MM.1S (cell line): ENCODE data around the gene CCDC83.

Source experiments
- DNase-seq: peaks from one replicate; pipeline ENCODE4 v3.0.0-alpha.2; 2015
- H2AFZ ChIP-seq: fragments of 300-600 bp; sonication (generic); 2 replicates; pipeline ENCODE4 v1.6.0; 2016; ENCODE audit warnings: antibody characterized with exemption, low read length
- H3F3A ChIP-seq: fragments of 300-600 bp; sonication (generic); 2 replicates; pipeline ENCODE4 v1.6.1; 2016; ENCODE audit warnings: mild to moderate bottlenecking, antibody characterized with exemption, low read length, moderate library complexity, mixed read lengths; ENCODE audit not compliant: insufficient read depth
- H3K27ac ChIP-seq: fragments of 300-600 bp; sonication (generic); 2 replicates; pipeline ENCODE4 v1.5.1; 2016; ENCODE audit warnings: mild to moderate bottlenecking, low read length
- H3K27me3 ChIP-seq: fragments of 300-600 bp; sonication (generic); replicated peaks from 2 replicates; pipeline ENCODE4 v1.6.0; 2016; ENCODE audit warnings: low read length; ENCODE audit not compliant: insufficient read depth
- H3K36me3 ChIP-seq: fragments of 300-600 bp; sonication (generic); replicated peaks from 2 replicates; pipeline ENCODE4 v1.6.1; 2016; ENCODE audit warnings: mild to moderate bottlenecking, low read length, mixed read lengths; ENCODE audit not compliant: insufficient read depth
- H3K4me1 ChIP-seq: fragments of 300-600 bp; sonication (generic); 2 replicates; pipeline ENCODE4 v1.6.1; 2016; ENCODE audit warnings: low read length, mixed read lengths
- H3K4me2 ChIP-seq: fragments of 300-600 bp; sonication (generic); 2 replicates; pipeline ENCODE4 v1.6.0; 2016; ENCODE audit warnings: low read depth, low read length
- H3K4me3 ChIP-seq: fragments of 300-600 bp; sonication (generic); 2 replicates; pipeline ENCODE4 v1.5.1; 2016; ENCODE audit warnings: low read length, mixed read lengths
- H3K79me2 ChIP-seq: fragments of 300-600 bp; sonication (generic); 2 replicates; pipeline ENCODE4 v1.6.1; 2016; ENCODE audit warnings: mixed run types, low read length, mixed read lengths
- H3K9ac ChIP-seq: fragments of 300-600 bp; sonication (generic); 2 replicates; pipeline ENCODE4 v1.6.1; 2016; ENCODE audit warnings: low read length, mixed read lengths
- H3K9me2 ChIP-seq: fragments of 300-600 bp; sonication (generic); replicated peaks from 2 replicates; pipeline ENCODE4 v1.6.1; 2016; ENCODE audit warnings: mild to moderate bottlenecking, low read length, mixed read lengths; ENCODE audit not compliant: insufficient read depth
- H3K9me3 ChIP-seq: fragments of 300-600 bp; sonication (generic); replicated peaks from 2 replicates; pipeline ENCODE4 v1.6.1; 2016; ENCODE audit warnings: mild to moderate bottlenecking, low read length, mixed read lengths; ENCODE audit not compliant: insufficient read depth
- H4K20me1 ChIP-seq: fragments of 300-600 bp; sonication (generic); 2 replicates; pipeline ENCODE4 v1.6.1; 2016; ENCODE audit warnings: mild to moderate bottlenecking, low read length, moderate library complexity, mixed read lengths; ENCODE audit not compliant: insufficient read depth
- CTCF ChIP-seq: fragments of 300-600 bp; sonication (generic); IDR thresholded peaks from 2 replicates; pipeline ENCODE4 v1.5.1; 2016; ENCODE audit warnings: antibody characterized with exemption, low read length, mixed read lengths
- EZH2 ChIP-seq: fragments of 300-600 bp; sonication (generic); optimal IDR thresholded peaks from 2 replicates; pipeline ENCODE3; 2017; ENCODE audit warnings: low read depth, mild to moderate bottlenecking, antibody characterized with exemption, low read length, mixed read lengths
- EZH2phosphoT487 ChIP-seq: fragments of 300-600 bp; sonication (generic); IDR thresholded peaks from 2 replicates; pipeline ENCODE4 v1.6.1; 2018; ENCODE audit warnings: antibody characterized with exemption, low read length

The CCDC83 gene

GRCh38 chr11:85855341-85855656, at the start of gene CCDC83:
Gene CCDC83, plus strand, starts transcription at chr11:85855383. Its CDS starts 9,741 bp downstream, at chr11:85865124.
- Histone ChIP-seq H3K79me2 (no peaks in the 10 kb centered on the region), H3K9ac (peak within 1 kb of the TSS; percentile 76), H3K9me3 (no peaks in the 10 kb centered on the region), H2AFZ (peak within 1 kb of the TSS; percentile 98), H3K4me1 (no peaks in the 10 kb centered on the region), H3K27ac (peak within 1 kb of the TSS; percentile 33; the same call in 1 of the 2 replicates), H3F3A (no peaks in the 10 kb centered on the region), H3K27me3 (no peaks in the 10 kb centered on the region), H3K4me2 (peak within 1 kb of the TSS; percentile 99), H3K9me2 (no peaks in the 10 kb centered on the region), H3K4me3 (peak within 1 kb of the TSS; percentile 86), H3K36me3 (no peaks in the 10 kb centered on the region), H4K20me1 (no peaks in the 10 kb centered on the region)
- TF ChIP-seq CTCF (no peak), EZH2 (no peak), EZH2phosphoT487 (no peak)
- no peak for DNase-seq

GRCh38 chr11:85805387-85805786, 49.8 kb upstream of the CCDC83 start:
- no peak overlapping the region for H3K4me3 ChIP-seq
- H3K27me3 ChIP-seq: no peaks in the 10 kb centered on the region
- peaks cover 11% of the 10 kb centered on the region; the same call in 1 of the 2 replicates for H3F3A ChIP-seq
- DNase-seq: no peak
- peaks cover 31% of the 10 kb centered on the region for H3K4me1 ChIP-seq
- TF ChIP-seq EZH2: no peak
- TF ChIP-seq EZH2phosphoT487: no peak
- no peak for TF ChIP-seq CTCF
- no peaks in the 10 kb centered on the region for H3K9me3 ChIP-seq
- no peak overlapping the region for H2AFZ ChIP-seq
- H3K9ac ChIP-seq: no peak overlapping the region
- no peak overlapping the region for H3K4me2 ChIP-seq
- no peaks in the 10 kb centered on the region for H3K36me3 ChIP-seq
- no peaks in the 10 kb centered on the region for H3K79me2 ChIP-seq
- H3K27ac ChIP-seq: no peak overlapping the region
- no peaks in the 10 kb centered on the region for H4K20me1 ChIP-seq
- no peaks in the 10 kb centered on the region for H3K9me2 ChIP-seq

GRCh38 chr11:85806016-85806415, 49.2 kb upstream of the CCDC83 start:
- no peak overlapping the region for H3K27ac ChIP-seq
- no peaks in the 10 kb centered on the region for H3K79me2 ChIP-seq
- H4K20me1 ChIP-seq: no peaks in the 10 kb centered on the region
- no peak for TF ChIP-seq EZH2phosphoT487
- TF ChIP-seq EZH2: no peak
- TF ChIP-seq CTCF: no peak
- H3K4me2 ChIP-seq: no peak overlapping the region
- no peak overlapping the region for H3K9ac ChIP-seq
- H3K9me3 ChIP-seq: no peaks in the 10 kb centered on the region
- no peaks in the 10 kb centered on the region for H3K36me3 ChIP-seq
- DNase-seq: no peak
- no peaks in the 10 kb centered on the region for H3K27me3 ChIP-seq
- H3K4me1 ChIP-seq: peaks cover 29% of the 10 kb centered on the region
- H3K4me3 ChIP-seq: no peak overlapping the region
- H3F3A ChIP-seq: peaks cover 5% of the 10 kb centered on the region; the same call in 1 of the 2 replicates
- H3K9me2 ChIP-seq: no peaks in the 10 kb centered on the region
- no peak overlapping the region for H2AFZ ChIP-seq

GRCh38 chr11:85806876-85807275, 48.3 kb upstream of the CCDC83 start:
- H3K79me2 ChIP-seq: no peaks in the 10 kb centered on the region
- H3K9me3 ChIP-seq: no peaks in the 10 kb centered on the region
- H3K36me3 ChIP-seq: no peaks in the 10 kb centered on the region
- H3K9me2 ChIP-seq: no peaks in the 10 kb centered on the region
- H3K4me1 ChIP-seq: peaks cover 22% of the 10 kb centered on the region
- H3K27me3 ChIP-seq: no peaks in the 10 kb centered on the region
- DNase-seq: no peak
- H3F3A ChIP-seq: no peaks in the 10 kb centered on the region
- no peak overlapping the region for H2AFZ ChIP-seq
- no peaks in the 10 kb centered on the region for H4K20me1 ChIP-seq
- H3K4me3 ChIP-seq: no peak overlapping the region
- no peak for TF ChIP-seq EZH2phosphoT487
- no peak for TF ChIP-seq EZH2
- TF ChIP-seq CTCF: no peak
- no peak overlapping the region for H3K4me2 ChIP-seq
- no peak overlapping the region for H3K9ac ChIP-seq
- no peak overlapping the region for H3K27ac ChIP-seq
